Right cardiac atrium (tissue), 5 donors: ENCODE measurements around the gene ASCL2. TPM values are rescaled to one million over a fixed set of nuclear protein-coding genes. Genes with fewer than 3 reads are reported as not detected.

Experiments
- ATAC-seq, 2 donors: fragments of 200-7000 bp; cut with Tn5 transposase; one replicate each; pipeline versions ENCODE4 v1.8.0 to v1.9.1; 2020; ENCODE audit warnings: moderate library complexity in 2 of 2, mild to moderate bottlenecking in 1 of 2
- DNase-seq, 3 donors: peaks; one replicate each; pipeline ENCODE4 v3.0.0-alpha.2; 2020
- H3K27ac ChIP-seq: one replicate; pipeline ENCODE4 v1.5.1; 2013; ENCODE audit warnings: mild to moderate bottlenecking, low read length, control low read depth, moderate library complexity
- H3K27me3 ChIP-seq: one replicate; pipeline ENCODE4 v1.6.1; 2013; ENCODE audit not compliant: control insufficient read depth, insufficient read depth
- H3K4me1 ChIP-seq: one replicate; pipeline ENCODE4 v1.6.1; 2013; ENCODE audit warnings: low read length; ENCODE audit not compliant: control insufficient read depth, insufficient read depth
- H3K4me3 ChIP-seq: one replicate; pipeline ENCODE4 v1.5.1; 2013; ENCODE audit warnings: low read length, control low read depth
- H3K9me3 ChIP-seq: one replicate; pipeline ENCODE4 v1.6.1; 2013; ENCODE audit warnings: low read length; ENCODE audit not compliant: control insufficient read depth
- WGBS: extraction: QIAGEN DNeasy Blood & Tissue Kit; methylation state at CpG from one replicate; pipeline ENCODE4 v1.1.7; 2013; 5-methylcytosine and 5-hydroxymethylcytosine counted together
- intact Hi-C, 4 donors: fragments of 100-400 bp; cut with DNase I; formaldehyde crosslinking; loops; one replicate each; pipeline versions ENCODE4 v1.11.0 to v1.14.0; 2022 to 2023
- polyA plus RNA-seq: library from polyadenylated mRNA; stranded (reverse); fragments of 200-250 nt; gene quantifications from one replicate; pipeline ENCODE4 v1.2.3, GENCODE V29; 2013
- total RNA-seq, 4 donors: library from RNA; stranded (reverse); fragmentation: NEBNext Ultra II Directional; extraction: Animal tissue kit (Norgen Biotek cat#: 25700); gene quantifications; one replicate each; pipeline ENCODE4 v1.2.1, GENCODE V29; 2021
- donor health status: healthy with polysubstance abuse.
- donor health status: DM: no; HTN: yes; CAD: no.
- donor health status: DM: no; HTN: no; CAD: no.
- donor health status: DM: no; HTN: yes; CAD: no; lungs with severe emphysema.
- donor health status: DM: yes; HTN: yes; CAD: no.

The ASCL2 gene
- total and polyA plus RNA-seq, 5 donors: 0.20 to 0.51 (median 0.29) TPM; not detected in 1

DNA sequence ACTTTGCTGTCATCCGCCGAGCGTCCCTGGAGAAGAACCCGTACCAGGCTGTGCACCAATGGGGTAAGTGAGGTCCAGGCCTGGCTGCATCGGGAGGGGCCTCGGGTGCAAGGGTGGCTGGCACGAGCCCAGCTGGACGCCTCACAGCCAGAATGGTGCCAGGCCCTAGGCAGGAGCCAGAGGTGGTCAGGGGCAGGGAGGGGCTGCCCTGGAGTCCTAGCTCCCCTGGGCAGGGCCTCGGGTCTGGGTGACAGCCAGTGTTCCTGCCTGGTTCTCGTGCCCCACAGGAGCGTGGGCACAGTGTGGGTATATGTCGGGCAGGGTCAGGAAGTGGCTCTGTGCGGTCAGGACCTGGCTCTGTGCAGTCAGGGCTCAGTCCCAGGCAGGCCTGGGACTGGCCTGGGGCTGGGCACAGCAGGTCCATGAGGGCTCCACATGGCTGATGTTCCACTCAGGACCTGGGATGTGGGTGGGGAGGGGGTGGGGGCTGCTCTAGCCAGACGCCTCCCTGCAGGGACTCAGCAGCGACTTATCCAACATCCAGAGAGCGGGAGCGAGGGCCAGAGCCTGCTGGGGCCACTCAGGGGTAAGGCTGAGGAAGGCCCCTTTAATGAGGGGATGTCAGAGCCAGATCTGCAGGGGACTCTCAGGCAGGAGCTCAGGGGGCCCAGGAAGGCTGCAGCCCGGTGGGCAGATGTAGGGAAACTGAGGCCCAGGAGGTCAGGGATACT is 32.7 kb upstream of the ASCL2 start:
- Histone ChIP-seq H3K4me3 (no peak overlapping the region), H3K27ac (peak overlapping the region; percentile 61), H3K9me3 (no peaks in the 10 kb centered on the region), H3K4me1 (peaks cover 11% of the 10 kb centered on the region), H3K27me3 (no peaks in the 10 kb centered on the region)
- ATAC-seq: peak; percentile 39 to 63
- WGBS: 37% methylated on average over 18 of the region's 18 CpGs
- DNase-seq: peak; percentile 65 to 92 (median 90)
- intact Hi-C loops: loop anchor here in 2 of 4 donors (5.0 to 10.0 kb wide), 3 partner anchors 106 to 592 kb away; no protein-coding TSS in a partner anchor

DNA sequence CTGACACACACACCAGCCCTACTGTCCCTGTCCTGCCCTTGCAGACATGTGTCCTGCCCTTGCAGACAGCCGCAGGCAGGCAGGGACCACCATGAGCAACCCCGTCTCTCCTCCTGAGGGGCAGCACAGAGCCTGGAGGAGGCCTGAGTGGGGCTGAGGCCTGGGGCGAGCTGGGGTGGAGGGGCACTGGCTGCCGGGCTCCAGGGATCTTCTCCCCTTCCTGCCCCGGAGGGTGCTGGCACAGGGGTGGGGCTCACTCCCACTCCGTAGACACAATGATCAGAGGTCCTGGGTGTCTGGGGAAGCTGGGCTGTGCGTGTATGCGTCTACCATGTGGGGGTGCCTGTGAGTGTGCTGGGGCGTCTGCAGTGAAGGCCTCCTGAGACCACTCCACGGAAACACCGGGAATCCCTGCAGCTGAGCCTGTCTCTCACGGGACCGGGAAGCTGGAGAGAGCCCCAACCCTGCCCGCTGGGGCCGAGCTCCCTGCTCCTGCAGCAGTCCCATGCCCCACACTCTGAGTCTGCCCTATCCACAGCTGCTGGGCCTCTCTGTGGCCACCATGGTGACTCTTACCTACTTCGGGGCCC is 32.0 kb upstream of the ASCL2 start:
- WGBS: 46% methylated on average over 16 of the region's 16 CpGs
- peak in 1 of 2 donors; percentile 2 for ATAC-seq
- intact Hi-C loops: loop anchor here in 2 of 4 donors (5.0 to 10.0 kb wide), 3 partner anchors 105 to 592 kb away; no protein-coding TSS in a partner anchor
- H3K4me1 ChIP-seq: peaks cover 11% of the 10 kb centered on the region
- peak overlapping the region; percentile 61 for H3K27ac ChIP-seq
- DNase-seq: peak in 1 of 3 donors; percentile 70
- H3K9me3 ChIP-seq: no peaks in the 10 kb centered on the region
- H3K27me3 ChIP-seq: no peaks in the 10 kb centered on the region
- H3K4me3 ChIP-seq: no peak overlapping the region

DNA sequence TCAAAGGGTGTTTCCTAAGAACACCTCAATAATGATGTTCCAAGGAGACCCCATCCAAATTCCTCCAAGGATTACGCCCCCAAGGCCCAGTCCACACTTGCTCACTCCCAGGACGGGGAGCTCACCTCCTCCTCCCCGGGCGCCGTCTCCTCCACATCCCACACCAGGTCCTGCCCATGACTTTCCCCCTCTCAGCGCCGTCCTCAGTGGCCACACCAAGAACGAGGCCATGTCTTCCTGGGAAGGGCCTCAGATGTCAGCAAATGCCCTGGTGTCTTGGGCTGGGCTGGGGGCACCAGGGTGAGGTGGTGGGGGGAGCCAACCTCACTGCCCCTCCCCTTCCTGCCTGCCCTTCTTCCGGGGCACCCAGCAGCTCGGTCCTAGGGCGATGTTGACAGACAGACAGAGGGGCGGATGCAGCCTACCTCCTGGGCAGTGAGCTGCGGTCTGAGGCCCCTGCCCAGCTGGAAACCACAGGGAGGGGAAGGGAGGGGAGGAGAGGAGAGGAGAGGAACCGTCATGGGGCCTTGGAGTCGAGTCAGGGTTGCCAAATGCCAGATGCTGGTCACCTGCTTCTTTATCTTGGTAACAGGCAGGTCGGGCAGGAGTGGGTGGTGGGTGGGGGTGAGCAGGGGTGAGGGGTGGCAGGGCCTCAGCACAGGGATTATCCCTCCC is 31.4 kb upstream of the ASCL2 start, which contains the start of the genes C11orf21 and TSPAN32:
TSS of gene C11orf21 (minus strand) at position 288 of the 675 bp plus-strand sequence. CDS start at position 178, 110 bp downstream.
TSS of gene TSPAN32 (plus strand) at position 383 of the 675 bp plus-strand sequence. CDS start at position 520, 137 bp downstream.
- WGBS: 49% methylated on average over 16 of the region's 16 CpGs
- intact Hi-C loops: loop anchor here in 2 of 4 donors (5.0 to 10.0 kb wide), 3 partner anchors 104 to 593 kb away; no protein-coding TSS in a partner anchor
- Histone ChIP-seq H3K27ac (peak within 1 kb of the TSS; percentile 61), H3K27me3 (no peaks in the 10 kb centered on the region), H3K4me1 (peaks cover 8% of the 10 kb centered on the region), H3K4me3 (no peak within 1 kb of the TSS), H3K9me3 (no peaks in the 10 kb centered on the region)
- ATAC-seq (peak in 1 of 2 donors; percentile 9), DNase-seq (peak in 2 of 3 donors; percentile 78 to 84)

DNA sequence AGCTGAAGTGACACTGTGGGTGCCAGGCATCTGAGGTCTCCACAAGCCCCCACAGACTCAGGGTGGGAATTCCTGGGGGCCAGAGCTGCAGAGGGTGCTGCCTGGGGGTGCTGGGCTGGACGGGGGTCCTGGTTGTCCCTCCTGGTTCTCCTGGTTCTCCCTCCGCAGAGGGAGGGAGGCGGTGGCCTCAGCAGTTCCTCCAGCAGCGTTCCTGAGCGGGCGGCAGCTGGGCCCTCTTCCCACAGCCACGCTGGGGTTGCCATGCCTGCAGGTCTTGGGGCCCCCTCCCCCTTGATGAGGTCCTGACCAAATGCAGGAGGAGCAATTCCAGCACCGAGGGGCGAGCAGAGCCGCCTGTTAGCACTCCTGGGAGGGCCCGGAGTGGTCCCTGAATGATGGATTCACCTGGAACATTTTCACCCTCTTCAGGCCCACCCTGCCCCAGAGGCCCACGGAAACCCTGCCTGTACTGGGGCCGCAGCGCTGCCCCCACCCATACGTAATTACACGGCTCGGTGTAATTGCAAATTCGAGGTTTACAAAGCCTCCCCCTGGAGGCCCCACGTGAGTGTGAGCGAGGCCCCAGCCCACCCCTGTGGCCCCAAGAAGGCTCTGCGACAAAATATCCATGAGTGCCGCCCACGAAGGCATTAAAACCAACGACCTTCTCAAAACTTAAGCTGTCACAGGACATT is 30.7 kb upstream of the ASCL2 start:
- DNase-seq (peak in 2 of 3 donors; percentile 63 to 69), ATAC-seq (no peak)
- no peaks in the 10 kb centered on the region for H3K27me3 ChIP-seq
- 64% methylated on average over 24 of the region's 24 CpGs for WGBS
- H3K27ac ChIP-seq: no peak overlapping the region
- no peaks in the 10 kb centered on the region for H3K9me3 ChIP-seq
- H3K4me1 ChIP-seq: peaks cover 8% of the 10 kb centered on the region
- intact Hi-C loops: loop anchor here in 2 of 4 donors (5.0 to 10.0 kb wide), 3 partner anchors 104 to 594 kb away; no protein-coding TSS in a partner anchor
- H3K4me3 ChIP-seq: no peak overlapping the region

DNA sequence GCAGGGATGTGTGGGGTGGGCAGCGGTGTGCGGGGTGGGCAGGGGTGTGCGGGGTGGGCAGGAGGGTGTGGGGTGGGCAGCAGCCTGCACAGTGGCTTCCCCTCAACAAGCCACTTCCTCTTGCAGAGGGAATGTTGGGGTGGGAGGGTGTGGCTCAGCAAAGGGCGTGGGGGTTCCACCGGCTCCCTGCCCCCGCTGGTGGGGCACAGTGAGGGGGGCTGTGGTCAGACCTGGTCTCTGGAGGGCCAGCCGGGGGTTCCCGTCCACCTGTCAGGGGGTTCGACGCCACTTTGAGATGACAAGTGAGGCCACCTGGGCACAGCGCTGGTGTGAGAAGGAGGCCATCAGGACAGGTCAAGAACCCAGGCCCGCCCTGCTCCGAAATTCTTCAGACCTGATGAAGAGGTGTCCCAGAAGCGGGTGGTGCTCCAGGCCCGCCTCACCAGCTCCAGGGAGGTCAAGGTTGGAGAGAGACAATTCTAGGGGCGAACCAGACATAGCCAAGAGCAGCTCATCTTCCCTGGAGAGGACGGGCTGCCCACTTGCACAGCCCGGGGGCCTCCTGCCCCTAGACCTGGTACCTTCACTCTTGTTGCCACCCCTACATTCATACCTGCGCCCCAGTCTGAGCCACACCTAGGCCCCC is 30.0 kb upstream of the ASCL2 start:
- H3K4me1 ChIP-seq: peaks cover 3% of the 10 kb centered on the region
- H3K4me3 ChIP-seq: no peak overlapping the region

DNA sequence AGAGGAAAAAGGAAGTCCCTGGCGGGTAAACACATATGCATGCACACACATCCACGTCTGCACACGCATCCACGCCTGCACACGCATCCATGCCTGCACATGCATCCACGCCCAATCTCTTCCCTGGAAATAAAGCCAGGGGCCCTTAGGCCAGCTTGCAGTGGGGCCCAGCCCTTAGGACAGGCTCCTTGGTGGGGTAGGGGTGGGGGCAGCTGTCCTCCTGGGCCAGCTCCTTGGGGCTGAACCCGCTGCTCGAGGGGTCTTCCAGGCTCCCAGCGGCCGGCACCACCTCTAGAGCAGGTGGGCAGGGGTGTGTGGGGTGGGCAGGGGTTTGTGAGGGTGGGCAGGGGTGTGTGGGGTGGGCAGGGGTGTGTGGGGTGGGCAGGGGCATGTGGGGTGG is 29.4 kb upstream of the ASCL2 start:
- ATAC-seq: no peak
- Histone ChIP-seq H3K4me3 (no peak overlapping the region), H3K9me3 (no peaks in the 10 kb centered on the region), H3K27me3 (no peaks in the 10 kb centered on the region), H3K4me1 (no peaks in the 10 kb centered on the region), H3K27ac (no peak overlapping the region)
- intact Hi-C loops: loop anchor here (5.0 to 10.0 kb wide), 5 partner anchors 97 to 595 kb away; no protein-coding TSS in a partner anchor
- DNase-seq: no peak
- WGBS: 70% methylated on average over 10 of the region's 10 CpGs

More for the DNA sequence above, 30.0 kb upstream of the ASCL2 start:
- ATAC-seq (no peak), DNase-seq (peak in 1 of 3 donors; percentile 71)
- intact Hi-C loops: loop anchor here in 2 of 4 donors (5.0 to 10.0 kb wide), 3 partner anchors 103 to 594 kb away; no protein-coding TSS in a partner anchor
- Histone ChIP-seq H3K27me3 (no peaks in the 10 kb centered on the region), H3K27ac (no peak overlapping the region), H3K9me3 (no peaks in the 10 kb centered on the region)
- 65% methylated on average over 19 of the region's 19 CpGs for WGBS

DNA sequence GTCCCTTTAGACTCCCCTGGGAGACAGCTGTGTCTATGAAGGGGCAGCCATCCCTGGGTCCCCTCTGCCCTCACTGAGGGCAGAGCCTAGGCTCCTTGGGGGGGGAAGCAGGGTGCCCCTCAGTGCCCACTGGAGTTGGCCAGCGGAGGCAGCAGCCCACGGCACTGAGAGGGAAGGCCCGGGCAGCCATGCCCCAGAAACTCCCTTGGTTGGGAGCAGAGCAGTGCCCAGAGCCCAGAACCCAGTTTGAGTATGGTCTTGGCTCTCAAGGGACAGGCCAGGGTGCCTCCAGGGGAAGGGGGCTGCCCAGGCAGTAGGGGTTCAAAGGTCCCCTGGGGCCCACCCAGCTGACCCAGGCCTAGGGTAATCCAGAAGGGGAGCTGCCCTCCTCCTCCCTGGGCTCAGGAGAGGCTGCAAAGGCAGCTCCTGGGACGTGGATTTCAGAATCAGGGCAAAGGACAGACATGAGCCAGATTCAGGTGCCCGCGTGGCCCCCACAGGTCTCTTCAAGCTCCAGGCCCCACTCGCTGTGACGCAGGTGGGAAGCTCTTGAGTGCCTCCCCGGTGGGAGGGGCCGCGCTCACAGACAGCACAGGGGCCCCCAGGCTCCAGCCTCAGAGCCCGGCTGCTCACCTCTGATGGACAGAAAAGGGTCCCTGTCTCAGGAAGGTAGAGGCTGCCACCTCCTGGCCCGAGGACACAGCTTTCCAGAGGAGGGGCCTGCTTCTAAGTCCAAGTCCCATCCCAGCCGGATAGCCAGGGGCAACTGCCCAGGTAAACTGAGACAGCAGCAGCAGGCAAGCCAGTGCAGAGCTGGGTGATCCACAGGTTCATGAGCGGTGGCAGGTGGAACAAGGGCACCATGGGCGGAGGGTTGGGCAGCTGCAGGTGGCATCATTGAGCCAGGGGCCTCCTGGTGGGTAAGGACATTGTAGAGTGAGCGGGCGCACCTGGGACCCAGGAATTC is 28.7 kb upstream of the ASCL2 start:
- intact Hi-C loops: loop anchor here (5.0 to 10.0 kb wide), 3 partner anchors 97 to 216 kb away; no protein-coding TSS in a partner anchor
- DNase-seq: no peak

DNA sequence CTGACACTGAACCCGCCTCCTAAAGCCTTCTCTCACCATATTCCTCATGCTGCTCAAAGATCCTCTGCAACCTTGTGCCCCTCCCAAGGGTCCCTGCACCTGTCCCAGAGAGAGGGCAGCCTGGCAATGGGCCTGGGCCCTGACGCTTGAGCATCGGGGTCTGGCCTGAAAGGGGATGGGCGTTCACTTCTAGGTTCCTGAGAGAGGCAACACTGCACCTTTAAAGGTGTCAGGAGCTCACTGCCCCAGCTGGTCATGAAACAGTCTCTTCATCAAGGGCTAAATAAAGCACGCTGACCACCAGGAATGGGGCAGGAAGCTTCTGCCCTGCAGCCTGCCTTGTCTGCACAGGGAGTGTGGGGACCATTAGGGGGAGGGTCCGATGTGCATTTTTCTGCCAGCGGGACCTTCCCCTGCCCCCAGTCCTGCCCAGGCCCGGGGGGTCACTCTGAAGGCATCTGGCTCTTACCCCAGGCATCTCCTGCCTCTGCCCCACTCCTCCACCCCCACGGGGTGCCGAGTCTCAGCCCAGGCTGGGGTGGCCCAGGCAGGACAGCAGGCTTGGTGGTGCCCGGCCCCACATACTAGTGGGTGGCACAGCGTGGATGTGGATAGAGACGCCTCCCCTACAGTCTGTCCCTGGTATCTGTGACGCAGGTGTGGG is 27.9 kb upstream of the ASCL2 start:
- no peak overlapping the region for H3K27ac ChIP-seq
- WGBS: 73% methylated on average over 14 of the region's 14 CpGs
- H3K4me1 ChIP-seq: no peaks in the 10 kb centered on the region
- H3K4me3 ChIP-seq: no peak overlapping the region
- intact Hi-C loops: loop anchor here (5.0 to 10.0 kb wide), 3 partner anchors 96 to 217 kb away; no protein-coding TSS in a partner anchor
- no peaks in the 10 kb centered on the region for H3K27me3 ChIP-seq
- H3K9me3 ChIP-seq: no peaks in the 10 kb centered on the region
- DNase-seq (no peak), ATAC-seq (no peak)

More for the DNA sequence above, 28.7 kb upstream of the ASCL2 start:
- Histone ChIP-seq H3K27ac (no peak overlapping the region), H3K4me1 (no peaks in the 10 kb centered on the region), H3K27me3 (no peaks in the 10 kb centered on the region), H3K9me3 (no peaks in the 10 kb centered on the region), H3K4me3 (no peak overlapping the region)
- 65% methylated on average over 18 of the region's 18 CpGs for WGBS
- no peak for ATAC-seq
